Neural progenitor cell (in vitro differentiated cells): Measurements from ENCODE around the gene ABI3BP. TPM values are rescaled to one million over a fixed set of nuclear protein-coding genes. Genes with fewer than 3 reads are reported as not detected.

ENCODE experiments used
- DNase-seq: peaks from one replicate; pipeline ENCODE4 v3.0.0-alpha.2; 2016; ENCODE audit warnings: low spot score
- H2AFZ ChIP-seq: fragments of 200-600 bp; sonication (generic); replicated peaks from 2 replicates; pipeline ENCODE4 v1.6.1; 2016; ENCODE audit warnings: antibody characterized with exemption
- H3F3A ChIP-seq: fragments of 200-600 bp; sonication (generic); 2 replicates; pipeline ENCODE4 v1.6.1; 2016; ENCODE audit warnings: antibody characterized with exemption, low read depth
- H3K27ac ChIP-seq: fragments of 200-600 bp; sonication (generic); 2 replicates; pipeline ENCODE4 v1.5.1; 2016; ENCODE audit warnings: mild to moderate bottlenecking
- H3K27me3 ChIP-seq: fragments of 200-600 bp; sonication (generic); 2 replicates; pipeline ENCODE4 v1.6.1; 2016; ENCODE audit warnings: mild to moderate bottlenecking, moderate library complexity
- H3K36me3 ChIP-seq: fragments of 200-600 bp; sonication (generic); 2 replicates; pipeline ENCODE4 v1.5.1; 2016
- H3K4me1 ChIP-seq: fragments of 200-600 bp; sonication (generic); 2 replicates; pipeline ENCODE4 v1.6.1; 2016; ENCODE audit warnings: mixed run types
- H3K4me2 ChIP-seq: fragments of 200-600 bp; sonication (generic); 2 replicates; pipeline ENCODE4 v1.6.1; 2016
- H3K4me3 ChIP-seq: fragments of 200-600 bp; sonication (generic); 2 replicates; pipeline ENCODE4 v1.5.1; 2016
- H3K79me2 ChIP-seq: fragments of 200-600 bp; sonication (generic); 2 replicates; pipeline ENCODE4 v1.6.1; 2016; ENCODE audit warnings: low read depth
- H3K9ac ChIP-seq: fragments of 200-600 bp; sonication (generic); 2 replicates; pipeline ENCODE4 v1.6.1; 2016
- H3K9me3 ChIP-seq: fragments of 200-600 bp; sonication (generic); 2 replicates; pipeline ENCODE4 v1.5.1; 2016; ENCODE audit warnings: low read depth
- H4K20me1 ChIP-seq: fragments of 200-600 bp; sonication (generic); 2 replicates; pipeline ENCODE4 v1.6.1; 2016; ENCODE audit warnings: low read depth
- H3K27ac Mint-ChIP-seq: 3 replicates; pipeline ENCODE4 v1.8.0; 2021; ENCODE audit warnings: mixed read lengths
- H3K27me3 Mint-ChIP-seq: 2 replicates; pipeline ENCODE4 v1.8.0; 2022; ENCODE audit warnings: low read depth, mild to moderate bottlenecking, inconsistent platforms, moderate library complexity, mixed read lengths; ENCODE audit not compliant: insufficient read depth
- H3K36me3 Mint-ChIP-seq: 3 replicates; pipeline ENCODE4 v1.8.0; 2021; ENCODE audit warnings: mixed read lengths
- H3K4me1 Mint-ChIP-seq: 3 replicates; pipeline ENCODE4 v1.8.0; 2021; ENCODE audit warnings: mixed read lengths
- H3K4me3 Mint-ChIP-seq: 3 replicates; pipeline ENCODE4 v1.8.0; 2021; ENCODE audit warnings: mild to moderate bottlenecking, moderate library complexity, mixed read lengths
- H3K9me3 Mint-ChIP-seq: 3 replicates; pipeline ENCODE4 v1.8.0; 2020; ENCODE audit warnings: mixed read lengths
- CTCF ChIP-seq: fragments of 200-600 bp; sonication (generic); IDR thresholded peaks from 2 replicates; pipeline ENCODE4 v1.5.1; 2017; ENCODE audit warnings: antibody characterized with exemption, mild to moderate bottlenecking
- EZH2 ChIP-seq: fragments of 200-600 bp; sonication (generic); IDR thresholded peaks from 2 replicates; pipeline ENCODE4 v1.6.1; 2017; ENCODE audit warnings: antibody characterized with exemption, mild to moderate bottlenecking, moderate library complexity
- EZH2phosphoT487 ChIP-seq: fragments of 200-600 bp; sonication (generic); IDR thresholded peaks from 2 replicates; pipeline ENCODE4 v1.6.1; 2017; ENCODE audit warnings: antibody characterized with exemption
- total RNA-seq: library from RNA; depleted of rRNA; stranded (reverse); fragments of >200 nt; gene quantifications from 2 replicates; pipeline ENCODE4 v1.2.3, GENCODE V29; 2015; ENCODE audit warnings: low replicate concordance

ABI3BP gene
- total RNA-seq, 1 donor from 2014 or later, result not detected

- H3F3A ChIP-seq, result no peaks in the 10 kb centered on the region
- H3K27ac Mint-ChIP-seq, result no peak overlapping the region
- no peaks in the 10 kb centered on the region for H3K4me1 Mint-ChIP-seq
- H3K36me3 ChIP-seq, result no peaks in the 10 kb centered on the region
- no peak overlapping the region for H3K4me3 Mint-ChIP-seq
- no peaks in the 10 kb centered on the region for H3K4me1 ChIP-seq
- H3K79me2 ChIP-seq, result no peaks in the 10 kb centered on the region
- H4K20me1 ChIP-seq, result no peaks in the 10 kb centered on the region
- no peak overlapping the region for H3K4me2 ChIP-seq
- no peaks in the 10 kb centered on the region for H3K9me3 ChIP-seq
- no peak for TF ChIP-seq CTCF
- TF ChIP-seq EZH2, result no peak
- H3K9me3 Mint-ChIP-seq, result no peaks in the 10 kb centered on the region
- H3K36me3 Mint-ChIP-seq, result no peaks in the 10 kb centered on the region
- no peak overlapping the region for H3K4me3 ChIP-seq
- no peaks in the 10 kb centered on the region for H3K27me3 ChIP-seq
- H3K27me3 Mint-ChIP-seq, result no peaks in the 10 kb centered on the region
- DNase-seq, result no peak
- no peak overlapping the region for H3K9ac ChIP-seq
- H3K27ac ChIP-seq, result no peak overlapping the region
- H2AFZ ChIP-seq, result no peak overlapping the region
Observed at GRCh38 chr3:100976611-100977010, 16.6 kb downstream of the ABI3BP start.

GRCh38 chr3:100975714-100976113 lies 17.5 kb downstream of the ABI3BP start:
- TF ChIP-seq EZH2, result no peak
- TF ChIP-seq EZH2phosphoT487, result no peak
- no peak for TF ChIP-seq CTCF
- no peaks in the 10 kb centered on the region for H3K4me1 Mint-ChIP-seq
- Histone ChIP-seq H3K79me2 (no peaks in the 10 kb centered on the region), H2AFZ (no peak overlapping the region), H4K20me1 (no peaks in the 10 kb centered on the region), H3F3A (no peaks in the 10 kb centered on the region), H3K27ac (no peak overlapping the region), H3K27me3 (no peaks in the 10 kb centered on the region), H3K9me3 (no peaks in the 10 kb centered on the region), H3K4me1 (no peaks in the 10 kb centered on the region), H3K4me2 (no peak overlapping the region), H3K36me3 (no peaks in the 10 kb centered on the region), H3K4me3 (no peak overlapping the region), H3K9ac (no peak overlapping the region)
- H3K36me3 Mint-ChIP-seq, result no peaks in the 10 kb centered on the region
- H3K4me3 Mint-ChIP-seq, result no peak overlapping the region
- H3K27ac Mint-ChIP-seq, result no peak overlapping the region
- no peaks in the 10 kb centered on the region for H3K9me3 Mint-ChIP-seq
- no peak for DNase-seq
- H3K27me3 Mint-ChIP-seq, result no peaks in the 10 kb centered on the region

GRCh38 chr3:100973594-100973993 lies 19.6 kb downstream of the ABI3BP start:
- Histone ChIP-seq H3K4me2 (no peak overlapping the region), H3K79me2 (no peaks in the 10 kb centered on the region)
- no peak overlapping the region for H3K27ac Mint-ChIP-seq

More at GRCh38 chr3:100973594-100973993, 19.6 kb downstream of the ABI3BP start:
- DNase-seq, result no peak
- Histone ChIP-seq H3F3A (no peaks in the 10 kb centered on the region), H3K4me3 (no peak overlapping the region), H2AFZ (no peak overlapping the region), H3K9ac (no peak overlapping the region), H4K20me1 (no peaks in the 10 kb centered on the region), H3K27ac (no peak overlapping the region), H3K9me3 (no peaks in the 10 kb centered on the region), H3K4me1 (no peaks in the 10 kb centered on the region), H3K36me3 (no peaks in the 10 kb centered on the region), H3K27me3 (no peaks in the 10 kb centered on the region)
- H3K9me3 Mint-ChIP-seq, result no peaks in the 10 kb centered on the region
- no peaks in the 10 kb centered on the region for H3K27me3 Mint-ChIP-seq
- no peak overlapping the region for H3K4me3 Mint-ChIP-seq
- no peak for TF ChIP-seq EZH2
- no peak for TF ChIP-seq EZH2phosphoT487
- no peak for TF ChIP-seq CTCF
- no peaks in the 10 kb centered on the region for H3K36me3 Mint-ChIP-seq
- H3K4me1 Mint-ChIP-seq, result no peaks in the 10 kb centered on the region
